K562 (cell line): ENCODE measurements around the gene CNIH1. TPM values are rescaled to one million over a fixed set of nuclear protein-coding genes. Genes with fewer than 3 reads are reported as not detected.

Experiments
- ARNT ChIP-seq, 2 experiments: fragments of 450-650 bp; IDR thresholded peaks; 2 replicates each; pipeline ENCODE4 v1.6.1; 2016; ENCODE audit warnings: mild to moderate bottlenecking in 1 of 2
- CBX1 ChIP-seq: sonication (generic); IDR thresholded peaks from 2 replicates; pipeline ENCODE4 v1.6.1; 2016; ENCODE audit warnings: antibody characterized with exemption, low read depth, mild to moderate bottlenecking
- ETV6 ChIP-seq, 3 experiments: fragments of 150-350 bp in 1 of 3; sonication (generic) in 1 of 3; formaldehyde crosslinking in 1 of 3; IDR thresholded peaks; 2 replicates each; pipeline versions ENCODE4 v1.6.1 to v1.8.0; 2014 to 2022; ENCODE audit warnings: borderline replicate concordance in 2 of 3, low read depth in 2 of 3, antibody characterized with exemption in 1 of 3, low read length in 1 of 3, mild to moderate bottlenecking in 1 of 3, missing genetic modification reagents in 1 of 3
- FIP1L1 ChIP-seq: fragments of 200-400 bp; formaldehyde crosslinking; IDR thresholded peaks from 2 replicates; pipeline ENCODE4 v1.6.1; 2018; ENCODE audit warnings: mild to moderate bottlenecking, low read depth, low read length; ENCODE audit not compliant: poor library complexity, severe bottlenecking
- GTF2F1 ChIP-seq: IDR thresholded peaks from 2 replicates; pipeline ENCODE4 v1.6.1; 2011; ENCODE audit warnings: low read depth, low read length, improper control_type of control experiment
- HCFC1 ChIP-seq: IDR thresholded peaks from 2 replicates; pipeline ENCODE4 v1.6.1; 2012; ENCODE audit warnings: low read depth, low read length, improper control_type of control experiment
- HDAC3 ChIP-seq: fragments of 450-650 bp; IDR thresholded peaks from 2 replicates; pipeline ENCODE4 v1.6.1; 2018; ENCODE audit warnings: borderline replicate concordance, mild to moderate bottlenecking, moderate library complexity; ENCODE audit not compliant: partially characterized antibody
- LARP7 ChIP-seq: fragments of 450-650 bp; IDR thresholded peaks from 2 replicates; pipeline ENCODE4 v1.6.1; 2016
- MIER1 ChIP-seq: fragments of 450-650 bp; IDR thresholded peaks from 2 replicates; pipeline ENCODE4 v1.6.1; 2016; ENCODE audit warnings: antibody characterized with exemption, mild to moderate bottlenecking, low read depth
- PATZ1 ChIP-seq: fragments of 250-450 bp; sonication (Bioruptor Pico); IDR thresholded peaks from 2 replicates; pipeline ENCODE4 v1.5.0; 2020; ENCODE audit warnings: mild to moderate bottlenecking, borderline replicate concordance
- PRMT5 ChIP-seq: sonication (generic); formaldehyde crosslinking; IDR thresholded peaks from 2 replicates; pipeline ENCODE4 v1.5.0; 2020; ENCODE audit warnings: missing genetic modification reagents
- PRPF4 ChIP-seq: fragments of 200-400 bp; formaldehyde crosslinking; IDR thresholded peaks from one replicate; pipeline ENCODE4 v1.6.1; 2017; ENCODE audit warnings: low read length, low read depth, mild to moderate bottlenecking; ENCODE audit not compliant: insufficient read depth, poor library complexity, severe bottlenecking
- SAFB ChIP-seq: fragments of 200-400 bp; formaldehyde crosslinking; IDR thresholded peaks from 2 replicates; pipeline ENCODE4 v1.6.1; 2017; ENCODE audit warnings: low read depth, low read length, borderline replicate concordance
- SRSF7 ChIP-seq: fragments of 200-400 bp; formaldehyde crosslinking; optimal IDR thresholded peaks from 2 replicates; pipeline ENCODE3; 2017; ENCODE audit warnings: mild to moderate bottlenecking, low read depth, low read length
- SUPT5H ChIP-seq: fragments of 450-650 bp; IDR thresholded peaks from 2 replicates; pipeline ENCODE4 v1.6.1; 2016
- TFAM ChIP-seq: fragments of 250-450 bp; sonication (Bioruptor Pico); conservative IDR thresholded peaks from 2 replicates; pipeline ENCODE4 v1.5.0; 2021; ENCODE audit warnings: mild to moderate bottlenecking, moderate library complexity
- THAP12 ChIP-seq: fragments of 250-450 bp; sonication (Bioruptor Pico); IDR thresholded peaks from 2 replicates; pipeline ENCODE4 v1.9.0; 2021; ENCODE audit warnings: mild to moderate bottlenecking, inconsistent platforms
- WHSC1 ChIP-seq: IDR thresholded peaks from one replicate; pipeline ENCODE4 v1.6.1; 2012; ENCODE audit warnings: low read length, control low read depth, inconsistent platforms
- ZNF592 ChIP-seq: fragments of 450-650 bp; IDR thresholded peaks from 2 replicates; pipeline ENCODE4 v1.6.1; 2017; ENCODE audit warnings: antibody characterized with exemption, mild to moderate bottlenecking
- polyA plus RNA-seq, 8 experiments: library from polyadenylated mRNA; depleted of rRNA in 4 of 8; stranded (reverse) in 5 of 8; unstranded in 3 of 8; fragments of >200 nt; fragmentation: Nextera tagmentation in 2 of 8; fragmentation: Illumina TruSeq in 1 of 8; extraction: Ambion mirVana in 2 of 8; extraction: Trizol in 1 of 8; gene quantifications; 2 replicates each; pipeline versions ENCODE4 v1.2.1 to v1.2.3, GENCODE V29; 2011 to 2014; ENCODE audit warnings: inconsistent platforms in 1 of 8, missing spikeins in 1 of 8
- total RNA-seq, 7 experiments: library from RNA; depleted of rRNA in 6 of 7; stranded (reverse); fragments of >200 nt in 6 of 7; fragmentation: Illumina TruSeq in 2 of 7; extraction: Trizol in 2 of 7; gene quantifications; 2 replicates each; pipeline versions ENCODE4 v1.2.1 to v1.2.3, GENCODE V29; 2011 to 2021; ENCODE audit warnings: low replicate concordance in 1 of 7

CNIH1 gene
- total and polyA plus RNA-seq, 9 of the 15 experiments (the other 6 are each of a cell fraction or from before 2014, with no cell fraction given) = 13.9 to 283 (median 77.3) TPM

- TF ChIP-seq ZNF592 = peak; percentile 26; the same call in 1 of the 2 replicates
- TF ChIP-seq PATZ1 (CRISPR knock-in tag) = no peak
- peak; percentile 47 for TF ChIP-seq FIP1L1
- no peak for TF ChIP-seq WHSC1
- TF ChIP-seq SUPT5H = peak; percentile 89
- TF ChIP-seq LARP7 = no peak
- TF ChIP-seq ETV6 (IDR thresholded peaks at IDR 0.05; ENCODE audit: borderline replicate concordance in 1 of 2, low read depth in 2 of 2, low read length in 1 of 2) = no peak
- no peak for TF ChIP-seq ETV6 (CRISPR knock-in tag; IDR thresholded peaks at IDR 0.05; ENCODE audit: borderline replicate concordance)
- peak; percentile 50; the same call in 1 of the 2 replicates for TF ChIP-seq CBX1
- TF ChIP-seq SAFB = no peak
- no peak for TF ChIP-seq HCFC1
- TF ChIP-seq SRSF7 = no peak
- no peak for TF ChIP-seq MIER1
- TF ChIP-seq GTF2F1 = no peak
- no peak for TF ChIP-seq TFAM (CRISPR knock-in tag)
- peak; percentile 49; the same call in 1 of the 2 replicates for TF ChIP-seq THAP12 (CRISPR knock-in tag)
- TF ChIP-seq PRMT5 (CRISPR knock-in tag) = no peak
- TF ChIP-seq HDAC3 = no peak
- no peak for TF ChIP-seq ARNT (IDR thresholded peaks at IDR 0.05)
- TF ChIP-seq PRPF4 = no peak
Observed at GRCh38 chr14:54396493-54397335, 44.5 kb downstream of the CNIH1 start, which contains the start of gene CDKN3 (continued).
